Hematopoietic multipotent progenitor cell (in vitro differentiated cells): ENCODE measurements around the gene HCN4. TPM values are rescaled to one million over a fixed set of nuclear protein-coding genes. Genes with fewer than 3 reads are reported as not detected.

ENCODE experiments used
- DNase-seq, 3 donors: peaks; one replicate each; pipeline ENCODE4 v3.0.0-alpha.2; 2011 to 2015; ENCODE audit warnings: low read depth in 2 of 3, low spot score in 2 of 3
- total RNA-seq: library from RNA; depleted of rRNA; stranded (reverse); fragments of >200 nt; gene quantifications from one replicate; pipeline ENCODE4 v1.2.3, GENCODE V29; 2012

HCN4 gene
- total RNA-seq, 1 donor = under 0.01 TPM

- DNase-seq = no peak
These were observed 13.4 kb upstream of the HCN4 start for GRCh38 chr15:73382115-73382514.

GRCh38 chr15:73380661-73381060, 11.9 kb upstream of the HCN4 start:
- DNase-seq = no peak

GRCh38 chr15:73378089-73378488, 9.3 kb upstream of the HCN4 start:
- no peak for DNase-seq

- DNase-seq = no peak
These were observed 7.1 kb upstream of the HCN4 start for GRCh38 chr15:73375755-73376305.

GRCh38 chr15:73375012-73375411, 6.3 kb upstream of the HCN4 start:
- DNase-seq = no peak

GRCh38 chr15:73374604-73375003, 5.8 kb upstream of the HCN4 start:
- DNase-seq = no peak

GRCh38 chr15:73373221-73373620, 4.5 kb upstream of the HCN4 start:
- DNase-seq = no peak

GRCh38 chr15:73371812-73372211, 3.1 kb upstream of the HCN4 start:
- no peak for DNase-seq

- DNase-seq = no peak
These were observed 1.4 kb upstream of the HCN4 start for GRCh38 chr15:73370151-73370550.

GRCh38 chr15:73369154-73369694, 466 bp upstream of the HCN4 start:
- no peak for DNase-seq

GRCh38 chr15:73367624-73368300, 996 bp downstream of the HCN4 start:
- no peak for DNase-seq

GRCh38 chr15:73366766-73367623, 1.8 kb downstream of the HCN4 start:
- no peak for DNase-seq

GRCh38 chr15:73364070-73364469, 4.7 kb downstream of the HCN4 start:
- no peak for DNase-seq

GRCh38 chr15:73362900-73363299, 5.9 kb downstream of the HCN4 start:
- DNase-seq = no peak

- no peak for DNase-seq
These were observed 7.4 kb downstream of the HCN4 start for GRCh38 chr15:73361337-73361736.

- no peak for DNase-seq
These were observed 9.1 kb downstream of the HCN4 start for GRCh38 chr15:73359651-73360050.

GRCh38 chr15:73357999-73358665, 10.6 kb downstream of the HCN4 start:
- no peak for DNase-seq

- no peak for DNase-seq
These were observed 13.0 kb downstream of the HCN4 start for GRCh38 chr15:73355612-73356265.

GRCh38 chr15:73354241-73354640, 14.5 kb downstream of the HCN4 start:
- DNase-seq = no peak

- no peak for DNase-seq
These were observed 15.0 kb downstream of the HCN4 start for GRCh38 chr15:73353734-73354133.

- no peak for DNase-seq
These were observed 16.7 kb downstream of the HCN4 start for GRCh38 chr15:73352082-73352481.
